Activated CD8-positive, alpha-beta memory T cell treated with anti-CD3 and anti-CD28 coated beads for 36 hours (primary cell): ENCODE measurements around the gene CCDC120. TPM values are rescaled to one million over a fixed set of nuclear protein-coding genes. Genes with fewer than 3 reads are reported as not detected.

Experiments used
- CTCF ChIA-PET: fragments of 350-600 bp; sonication (Branson Sonifier 250); formaldehyde crosslinking; loops from one replicate; lab custom pipeline; 2021; ENCODE audit warnings: antibody characterized with exemption; lab: Charles Lee
- POLR2A ChIA-PET: fragments of 350-600 bp; sonication (Branson Sonifier 250); formaldehyde crosslinking; loops from one replicate; lab custom pipeline; 2021; ENCODE audit warnings: antibody characterized with exemption; lab: Charles Lee
- total RNA-seq, 2 experiments: library from RNA; stranded (reverse); gene quantifications; one replicate each; pipeline ENCODE4 v1.2.3, GENCODE V29; 2021

The CCDC120 gene, protein sequence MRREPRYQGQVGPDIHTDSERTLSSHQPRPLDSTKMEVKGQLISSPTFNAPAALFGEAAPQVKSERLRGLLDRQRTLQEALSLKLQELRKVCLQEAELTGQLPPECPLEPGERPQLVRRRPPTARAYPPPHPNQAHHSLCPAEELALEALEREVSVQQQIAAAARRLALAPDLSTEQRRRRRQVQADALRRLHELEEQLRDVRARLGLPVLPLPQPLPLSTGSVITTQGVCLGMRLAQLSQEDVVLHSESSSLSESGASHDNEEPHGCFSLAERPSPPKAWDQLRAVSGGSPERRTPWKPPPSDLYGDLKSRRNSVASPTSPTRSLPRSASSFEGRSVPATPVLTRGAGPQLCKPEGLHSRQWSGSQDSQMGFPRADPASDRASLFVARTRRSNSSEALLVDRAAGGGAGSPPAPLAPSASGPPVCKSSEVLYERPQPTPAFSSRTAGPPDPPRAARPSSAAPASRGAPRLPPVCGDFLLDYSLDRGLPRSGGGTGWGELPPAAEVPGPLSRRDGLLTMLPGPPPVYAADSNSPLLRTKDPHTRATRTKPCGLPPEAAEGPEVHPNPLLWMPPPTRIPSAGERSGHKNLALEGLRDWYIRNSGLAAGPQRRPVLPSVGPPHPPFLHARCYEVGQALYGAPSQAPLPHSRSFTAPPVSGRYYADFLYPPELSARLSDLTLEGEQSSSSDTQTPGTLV
- 1 to 10 TPM; 3.7 to 4.0 TPM for total RNA-seq

DNA sequence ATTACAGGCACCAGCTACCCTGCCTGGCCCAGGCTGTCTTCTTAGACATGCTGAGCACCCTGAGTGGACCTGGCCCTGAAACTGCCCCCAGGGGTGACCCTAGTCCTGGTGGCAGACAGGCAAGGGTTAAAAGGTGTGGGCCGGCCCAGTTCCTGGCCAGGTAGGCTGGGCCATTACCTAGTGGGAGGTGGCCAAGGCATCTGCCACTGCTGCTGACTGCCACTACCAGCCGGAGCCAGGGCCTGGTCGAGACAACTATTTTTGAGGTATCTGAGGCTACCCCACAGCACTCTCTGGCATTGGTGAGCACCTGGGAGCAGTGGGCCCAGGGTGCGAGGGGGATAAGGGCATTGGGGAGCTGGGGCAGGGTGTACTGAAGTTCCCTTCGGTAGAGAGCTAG, at the start of gene CCDC120:
Gene CCDC120 (plus strand): TSS at position 206 of the 400 bp plus-strand sequence. CDS start 3,043 bp downstream, outside the sequence.
- ChIA-PET POLR2A (interaction anchor here (0.5 kb wide), 1 partner anchor 179 kb away, joined by 5 read pairs; no protein-coding TSS in a partner anchor), CTCF (no interaction called here)

DNA sequence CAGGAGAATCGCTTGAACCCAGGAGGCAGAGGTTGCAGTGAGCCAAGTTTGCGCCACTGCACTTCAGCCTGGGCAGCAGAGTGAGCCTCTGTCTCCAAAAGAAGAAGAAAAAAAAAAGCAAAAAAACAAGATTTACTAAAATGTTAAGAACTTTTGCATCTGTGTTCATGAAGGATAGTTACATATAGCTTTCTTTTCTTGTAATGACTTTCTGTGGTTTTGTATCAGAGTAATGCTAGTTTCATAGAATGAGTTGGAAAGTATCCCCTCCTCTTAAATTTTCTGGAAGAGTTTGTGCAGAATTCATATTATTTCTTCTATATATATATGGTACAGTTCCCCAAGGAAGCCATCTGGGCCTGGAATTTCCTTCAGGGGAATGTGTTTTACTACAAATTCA, 39.7 kb upstream of the CCDC120 start:
- ChIA-PET CTCF (no interaction called here), POLR2A (interaction anchor here (0.6 kb wide), 1 partner anchor 99 kb away, joined by 3 read pairs; no protein-coding TSS in a partner anchor)

DNA sequence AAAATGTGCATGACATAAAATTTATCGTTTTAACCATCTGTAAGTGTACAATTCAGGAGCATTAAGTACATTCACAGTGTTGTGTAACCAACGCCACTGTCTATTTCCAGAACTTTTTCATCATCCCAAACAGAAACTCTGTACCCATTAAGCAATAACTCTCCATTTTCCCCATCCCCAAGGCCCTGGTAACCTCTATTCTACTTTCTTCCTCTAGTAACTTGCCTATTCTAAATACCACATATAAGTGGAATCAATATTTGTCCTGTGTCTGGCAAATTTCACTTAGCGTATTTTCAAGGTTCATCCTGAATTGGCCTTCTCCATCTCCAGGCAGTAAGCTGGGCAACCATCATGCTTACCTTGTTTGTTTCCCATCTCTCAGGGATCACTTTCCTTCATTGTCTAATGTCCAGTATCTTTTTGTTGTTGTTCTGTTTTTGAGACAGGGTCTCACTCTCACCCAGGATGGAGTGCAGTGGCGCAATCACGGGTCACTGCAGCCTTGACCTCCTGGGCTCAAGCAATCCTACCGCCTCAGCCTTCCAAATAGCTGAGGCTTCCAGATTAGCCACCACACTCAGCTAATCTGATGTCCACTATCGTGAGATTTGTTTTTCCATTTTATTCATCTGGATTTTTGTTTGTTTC, 39.1 kb upstream of the CCDC120 start:
- CTCF ChIA-PET: no interaction called here
- POLR2A ChIA-PET: interaction anchor here (0.6 kb wide), 1 partner anchor 99 kb away, joined by 3 read pairs; no protein-coding TSS in a partner anchor

DNA sequence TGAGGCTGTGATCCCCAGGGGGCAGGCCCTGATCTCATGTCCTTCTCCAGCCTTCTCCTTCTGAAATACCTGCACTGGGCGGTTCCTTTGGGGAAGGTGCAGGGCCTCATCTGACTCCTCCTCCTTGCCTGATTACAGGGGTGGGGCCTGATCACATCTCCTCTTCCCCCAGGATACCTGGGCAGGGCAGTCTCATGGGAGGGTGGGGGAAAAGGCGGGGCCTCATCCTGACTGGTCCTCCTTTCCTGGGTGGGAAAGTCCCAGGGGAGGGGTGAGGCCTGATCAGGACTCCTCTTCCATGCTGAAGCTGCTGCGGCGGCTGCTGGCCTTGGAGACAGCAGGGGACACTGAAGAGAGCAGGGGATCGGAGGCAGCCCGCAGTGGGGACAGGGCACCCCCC, 28.9 kb upstream of the CCDC120 start:
- POLR2A ChIA-PET: no interaction called here

DNA sequence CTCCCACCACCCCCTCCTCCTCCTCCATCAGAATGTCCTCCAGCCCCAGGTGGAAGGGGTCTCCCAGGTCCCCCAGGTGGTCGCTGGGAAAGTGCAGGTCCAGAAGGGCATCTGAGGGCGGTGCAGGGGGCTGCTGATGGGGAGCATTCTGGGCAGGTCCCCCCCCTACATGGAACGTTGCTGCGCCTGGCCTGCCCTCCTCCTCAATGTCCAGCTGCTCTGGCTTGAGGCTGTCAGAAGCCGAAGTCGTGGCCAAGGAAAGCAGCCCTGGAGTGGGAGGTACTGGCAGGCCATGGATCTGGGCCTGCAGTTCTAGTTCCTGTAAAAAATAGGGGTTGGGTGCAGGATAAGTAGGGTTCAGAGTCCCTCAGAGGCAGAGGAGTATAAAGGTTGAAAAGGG, 28.5 kb upstream of the CCDC120 start:
- ChIA-PET POLR2A (no interaction called here), CTCF (no interaction called here)

More for the DNA sequence above, 28.9 kb upstream of the CCDC120 start:
- CTCF ChIA-PET: no interaction called here

DNA sequence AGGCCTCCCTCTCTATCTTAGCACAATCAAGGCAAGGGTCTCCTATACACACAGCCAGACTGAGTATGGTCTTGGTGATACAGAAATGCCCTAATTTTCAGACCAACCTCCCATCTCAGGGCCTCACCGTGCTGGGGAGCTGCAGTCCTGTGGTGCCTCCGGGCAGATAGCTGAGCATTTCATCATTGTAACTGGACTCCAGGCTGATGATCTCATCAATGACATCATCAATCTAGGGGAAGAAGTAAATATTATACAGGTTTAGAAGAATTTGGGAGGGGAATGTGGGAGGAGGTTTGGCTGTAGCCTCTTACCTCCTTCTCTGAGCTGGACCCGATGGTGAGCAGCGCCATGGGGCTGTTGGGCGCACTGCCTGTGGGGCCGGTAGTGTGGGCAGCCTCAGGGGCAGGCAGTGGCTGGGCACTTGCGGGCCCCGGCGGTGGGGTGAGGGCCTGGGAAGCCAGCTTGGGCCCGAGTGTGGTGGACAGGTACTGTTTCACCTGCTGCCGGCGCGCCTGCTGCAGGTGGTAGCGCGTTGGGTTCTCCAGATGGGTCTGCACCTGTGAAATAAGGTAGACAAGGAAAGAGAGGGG, 20.8 kb upstream of the CCDC120 start:
- CTCF ChIA-PET: no interaction called here
- POLR2A ChIA-PET: no interaction called here

DNA sequence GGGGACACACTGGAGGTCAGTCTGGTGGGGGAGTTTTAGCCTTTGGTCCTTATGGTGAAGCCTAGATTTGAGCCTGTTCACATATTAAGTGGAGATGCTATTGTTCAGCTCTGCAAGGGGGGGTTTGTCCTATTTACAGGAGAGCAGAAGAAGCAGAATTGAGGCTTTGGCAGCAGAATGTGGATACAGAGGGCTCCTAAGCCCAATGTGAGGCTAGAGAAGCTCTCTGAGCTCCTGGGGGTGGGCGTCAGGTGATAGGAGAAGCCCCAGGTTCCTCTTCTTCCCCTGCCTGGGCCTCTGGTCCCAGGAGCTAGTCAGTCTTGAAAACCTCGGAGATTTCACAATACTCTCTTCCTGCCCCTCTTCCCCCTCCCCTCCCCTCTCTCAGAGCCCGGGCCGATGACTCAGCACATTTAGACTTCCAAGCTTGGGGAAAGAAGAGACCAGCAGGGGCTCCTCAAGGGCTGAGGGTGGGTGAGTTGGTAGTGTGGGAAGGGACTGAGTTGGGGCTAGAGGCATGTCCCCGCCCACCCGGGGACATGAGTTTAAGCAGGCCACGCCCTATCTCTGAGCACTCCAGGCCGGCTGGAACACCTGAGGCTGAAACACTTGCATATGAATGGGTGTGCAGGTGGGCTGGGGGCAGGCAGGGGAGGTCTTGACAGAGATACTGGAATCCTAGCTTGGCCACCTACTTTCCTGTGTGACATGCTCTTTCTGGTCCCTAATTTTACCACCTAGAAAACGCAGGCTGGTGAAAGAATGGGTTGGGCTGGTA, 19.0 kb upstream of the CCDC120 start:
- ChIA-PET CTCF (interaction anchor here (1.6 kb wide), 1 partner anchor 99 kb away, joined by 4 read pairs; no protein-coding TSS in a partner anchor), POLR2A (no interaction called here)

DNA sequence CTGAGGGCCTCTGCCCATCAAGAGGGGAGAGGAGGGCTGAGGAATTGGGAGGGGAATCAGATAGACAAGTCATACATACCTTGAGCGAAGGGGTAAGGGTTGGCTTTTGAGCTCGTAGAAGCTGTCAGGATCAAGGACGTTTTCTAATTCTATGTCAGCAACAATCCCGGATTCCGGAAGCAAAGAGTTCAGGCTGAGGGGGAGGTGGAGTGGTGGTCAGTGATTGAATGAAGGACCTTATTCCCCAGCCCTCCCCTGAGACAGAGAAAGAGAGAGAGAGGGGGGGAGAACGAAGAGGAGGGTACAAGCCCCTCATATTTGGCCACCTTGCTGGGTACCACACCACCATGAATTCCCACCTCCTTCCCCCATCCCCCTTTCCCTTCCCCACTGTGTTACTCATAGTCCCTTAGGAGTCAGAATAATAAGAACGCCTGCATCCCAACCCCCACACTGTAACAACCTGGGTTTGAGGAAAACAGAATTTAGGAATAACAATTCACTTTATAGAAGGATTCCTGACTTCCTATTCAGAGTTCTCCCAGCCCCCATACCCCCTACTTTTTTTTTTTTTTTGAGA, 18.3 kb upstream of the CCDC120 start:
- CTCF ChIA-PET: no interaction called here

DNA sequence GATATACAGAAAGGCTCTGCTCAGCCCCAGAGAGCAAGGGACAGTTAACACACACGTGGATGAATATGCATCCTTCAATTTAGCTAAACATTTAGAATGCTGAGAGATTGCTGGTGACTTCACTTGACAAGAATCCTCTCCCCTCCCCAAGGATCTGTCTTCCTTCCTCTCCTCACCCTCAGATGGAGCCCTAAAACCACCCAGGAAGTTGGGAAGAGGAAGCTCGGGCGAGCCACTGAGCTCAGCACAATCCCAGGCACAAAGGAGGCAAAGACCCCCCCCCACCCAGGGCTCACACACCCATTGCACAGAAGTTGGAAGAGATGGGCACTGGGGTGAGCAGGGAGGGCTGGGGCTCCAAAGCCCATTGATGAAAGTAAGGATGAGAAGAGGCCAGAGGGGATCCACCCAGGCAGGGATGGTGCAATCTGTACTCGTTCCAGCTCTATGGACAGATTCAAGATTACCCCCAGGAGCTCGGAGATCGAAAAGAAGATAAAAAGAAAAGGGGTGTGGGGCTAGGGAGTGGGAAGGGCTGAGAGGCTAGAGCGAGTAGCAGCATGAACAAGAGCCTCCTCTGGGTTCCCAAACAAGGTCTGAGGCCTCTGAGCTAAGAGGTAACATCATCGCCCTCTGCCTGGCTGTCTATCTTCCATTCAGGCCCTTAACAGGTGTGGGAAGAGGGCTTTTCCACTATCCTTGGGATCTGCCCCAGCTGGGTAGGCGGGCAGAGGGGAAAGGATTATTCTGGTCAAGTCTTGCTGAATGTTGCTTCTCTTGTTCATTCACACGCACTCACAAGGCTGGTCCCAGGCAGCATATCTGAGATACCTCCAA, 16.8 kb upstream of the CCDC120 start:
- ChIA-PET POLR2A (interaction anchor here (0.6 to 1.1 kb wide), 2 partner anchors 40 to 231 kb away, joined by 3 to 5 read pairs; partner anchors contain the start of gene GRIPAP1), CTCF (no interaction called here)

More for the DNA sequence above, 18.3 kb upstream of the CCDC120 start:
- POLR2A ChIA-PET: interaction anchor here (0.7 kb wide), 1 partner anchor 82 kb away, joined by 6 read pairs; no protein-coding TSS in a partner anchor

DNA sequence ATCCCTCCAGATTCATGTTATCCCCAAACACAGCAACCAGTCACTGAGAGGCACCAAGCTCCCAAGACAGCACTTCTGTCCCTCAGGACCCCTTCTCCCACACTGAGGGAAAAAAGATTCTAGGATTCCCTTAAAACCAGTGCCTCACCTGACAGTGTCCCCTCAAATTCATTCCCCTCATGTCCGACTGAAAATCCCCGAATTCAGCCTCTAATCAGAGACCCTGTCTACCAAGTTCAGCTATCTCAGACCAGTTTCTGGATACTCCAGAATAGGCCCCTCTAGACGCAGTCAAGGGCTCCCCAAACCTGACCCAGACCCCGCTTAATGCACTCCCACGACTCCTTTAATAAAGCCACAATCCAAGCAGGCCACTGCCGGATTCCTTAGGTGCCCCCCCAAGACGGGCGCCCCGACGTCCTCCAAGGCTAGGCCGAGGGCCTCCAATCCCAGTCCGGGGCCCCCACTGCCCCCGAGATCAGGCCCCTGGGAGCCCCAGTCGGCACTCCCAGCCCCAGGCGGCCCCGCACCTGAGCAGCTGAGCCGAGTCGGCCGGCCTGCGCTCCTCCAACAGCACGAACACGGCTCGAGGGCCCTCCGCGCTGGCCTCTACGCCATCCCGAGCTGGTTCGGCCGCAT, 16.1 kb upstream of the CCDC120 start:
- CTCF ChIA-PET: interaction anchor here (0.6 to 1.2 kb wide), 2 partner anchors 27 to 84 kb away, joined by 4 read pairs; no protein-coding TSS in a partner anchor
- POLR2A ChIA-PET: interaction anchor here (0.6 to 1.1 kb wide), 4 partner anchors 41 to 232 kb away, joined by 3 to 5 read pairs (median 4); partner anchors contain the start of gene GRIPAP1

DNA sequence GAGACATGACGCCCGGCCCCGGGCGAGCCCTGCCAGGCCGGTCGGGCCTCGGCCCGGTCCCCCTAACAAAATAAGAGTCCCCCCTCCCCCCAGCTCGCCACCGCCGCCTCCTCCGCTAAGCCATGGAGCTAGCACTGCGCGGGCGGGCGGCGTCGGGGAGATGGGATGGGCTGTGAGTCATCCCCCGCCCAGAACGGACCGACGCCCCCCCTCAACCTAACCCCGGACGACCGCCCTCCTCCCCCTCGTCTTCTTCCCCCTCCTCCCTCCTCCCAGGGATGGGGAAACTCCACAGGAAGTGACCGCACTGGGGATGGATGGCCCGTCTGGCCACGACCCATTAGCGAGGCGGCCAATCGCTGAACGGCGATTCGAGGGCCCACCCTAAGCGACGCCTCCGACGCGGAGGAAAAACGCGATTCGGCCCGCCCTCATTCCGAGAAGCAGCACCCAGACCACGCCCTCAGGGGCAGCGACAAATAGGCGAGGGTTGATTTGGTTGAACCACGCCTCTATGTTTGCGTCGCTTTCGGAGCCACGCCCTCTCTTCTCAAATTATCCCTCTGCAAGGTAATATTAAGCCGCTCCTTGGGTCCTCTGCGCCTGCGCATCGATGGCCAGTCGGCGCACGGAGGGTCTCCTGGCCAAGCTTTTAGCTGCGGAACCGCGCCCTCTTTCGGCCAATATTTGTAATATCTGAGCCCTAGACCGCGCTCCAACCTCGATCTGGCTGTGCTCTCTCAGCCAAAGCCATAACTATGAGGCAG, 15.4 kb upstream of the CCDC120 start, which contains the start of gene TFE3:
Gene TFE3 (minus strand): TSS at position 138 of the 767 bp plus-strand sequence. CDS start 131 bp downstream, at position 7.
- CTCF ChIA-PET: interaction anchor here (0.6 to 1.2 kb wide), 4 partner anchors 27 to 470 kb away, joined by 3 to 4 read pairs (median 4); no protein-coding TSS in a partner anchor

DNA sequence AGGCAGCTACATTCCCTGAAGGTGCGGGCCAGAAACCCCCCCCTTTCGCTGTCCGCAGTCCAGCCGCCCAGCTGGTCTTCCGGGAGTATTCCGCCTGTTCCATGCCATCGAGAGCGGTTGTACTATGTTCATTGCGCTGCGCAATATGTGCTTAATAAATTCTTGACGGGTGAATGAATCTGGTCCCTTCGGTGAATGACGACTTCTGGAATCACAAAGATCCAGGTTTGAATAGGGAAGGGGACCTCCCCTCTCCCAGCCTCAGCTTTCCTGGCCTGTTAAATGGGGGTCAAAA, 14.9 kb upstream of the CCDC120 start:
- POLR2A ChIA-PET: interaction anchor here (0.9 kb wide), 2 partner anchors 86 to 105 kb away, joined by 4 to 5 read pairs; no protein-coding TSS in a partner anchor

More for the DNA sequence above, 15.4 kb upstream of the CCDC120 start, which contains the start of gene TFE3:
- POLR2A ChIA-PET: interaction anchor here (0.6 to 1.1 kb wide), 5 partner anchors 38 to 105 kb away, joined by 4 to 5 read pairs (median 4); no protein-coding TSS in a partner anchor

DNA sequence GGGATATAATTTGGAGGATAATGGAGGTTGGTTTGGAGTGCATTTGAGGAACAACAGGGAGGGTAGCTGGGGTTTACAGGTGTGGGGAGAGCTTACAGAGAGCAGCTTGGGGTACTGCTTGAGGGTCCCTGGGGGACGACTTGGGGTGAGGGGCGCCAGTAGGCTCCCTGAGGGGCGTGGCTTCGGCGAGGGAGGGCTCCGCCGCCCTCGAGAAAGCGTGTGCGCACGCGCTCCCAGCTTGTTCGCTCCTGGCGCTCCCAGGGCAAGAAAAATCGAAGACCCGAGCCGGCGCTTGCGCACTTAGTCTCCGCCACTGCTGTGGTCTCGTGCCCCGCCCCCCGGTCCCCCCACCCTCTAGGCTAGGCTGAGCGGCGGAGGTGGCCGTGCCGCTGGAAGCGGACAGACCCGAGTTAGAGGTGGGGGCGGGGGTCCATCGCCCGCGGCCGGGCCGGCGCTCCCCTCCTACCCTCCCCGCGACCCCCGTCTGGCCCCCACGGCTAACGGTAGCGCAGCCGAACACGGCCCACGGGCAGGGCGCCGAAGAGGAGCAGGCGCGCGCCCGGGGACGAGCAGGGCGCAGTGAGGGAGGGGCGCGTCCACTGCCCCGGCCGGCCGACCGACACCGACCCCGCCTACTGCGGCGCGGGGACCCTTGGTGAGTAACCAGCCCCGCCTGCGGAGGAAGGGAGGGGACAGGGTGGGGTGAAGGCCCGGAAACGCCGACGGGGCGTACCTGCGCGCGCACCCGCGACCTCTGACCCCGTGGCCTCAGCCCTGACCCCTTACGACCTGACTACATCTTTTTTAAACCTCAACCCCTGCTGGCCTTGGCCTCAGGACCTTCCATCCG, 5.4 kb upstream of the CCDC120 start:
- CTCF ChIA-PET: no interaction called here

More for the DNA sequence above, 14.9 kb upstream of the CCDC120 start:
- CTCF ChIA-PET: interaction anchor here (0.7 to 1.2 kb wide), 3 partner anchors 26 to 471 kb away, joined by 3 to 4 read pairs (median 3); no protein-coding TSS in a partner anchor

DNA sequence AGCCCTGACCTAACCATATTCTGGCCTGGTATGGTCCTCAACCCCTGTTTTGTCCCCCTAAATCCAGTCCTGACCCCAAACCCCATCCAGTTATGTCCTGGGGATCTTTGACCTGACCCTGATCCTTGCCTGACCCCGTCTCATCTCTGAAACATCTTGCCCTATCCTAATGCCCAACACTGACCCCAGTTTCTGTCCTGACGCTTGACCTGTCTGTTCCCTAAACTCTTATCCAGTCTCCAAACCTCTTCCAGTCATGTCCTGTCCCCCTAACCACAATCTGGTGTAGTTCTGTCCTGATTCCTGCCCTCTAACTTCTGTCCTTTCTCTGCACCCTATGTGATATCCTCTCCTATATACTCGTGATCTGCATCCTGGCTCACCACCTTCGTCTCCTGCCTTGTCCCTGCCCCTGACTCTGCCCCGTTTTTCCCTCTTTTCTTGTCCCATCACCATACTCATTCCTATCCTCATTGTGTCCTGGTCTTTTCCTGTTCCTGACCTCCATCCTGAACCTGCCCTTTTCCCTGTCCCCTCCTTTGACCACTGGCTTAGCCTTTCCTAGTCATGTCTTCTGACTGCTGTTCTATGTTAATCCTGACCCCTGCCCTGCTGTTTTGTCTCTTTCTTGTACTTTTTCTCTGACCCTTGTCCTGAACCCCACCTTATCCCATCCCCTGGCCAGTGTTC, 4.6 kb upstream of the CCDC120 start:
- ChIA-PET CTCF (no interaction called here), POLR2A (no interaction called here)

More for the DNA sequence above, 5.4 kb upstream of the CCDC120 start:
- POLR2A ChIA-PET: interaction anchor here (1.1 kb wide), 1 partner anchor 40 kb away, joined by 3 read pairs; no protein-coding TSS in a partner anchor
